Skeletal muscle tissue (tissue), 4 donors: ENCODE data around the gene ERC2. TPM values are rescaled to one million over a fixed set of nuclear protein-coding genes. Genes with fewer than 3 reads are reported as not detected.

Experiments used
- H3K27ac ChIP-seq: one replicate; pipeline ENCODE4 v1.7.0; 2013; ENCODE audit warnings: mild to moderate bottlenecking, low read depth, low read length, inconsistent platforms
- H3K27me3 ChIP-seq, 3 donors: one replicate each; pipeline ENCODE4 v1.7.0; 2013; ENCODE audit warnings: low read length in 3 of 3; ENCODE audit not compliant: control insufficient read depth in 3 of 3, insufficient read depth in 3 of 3
- H3K36me3 ChIP-seq, 3 donors: one replicate each; pipeline ENCODE4 v1.7.0; 2013; ENCODE audit warnings: low read length in 3 of 3; ENCODE audit not compliant: control insufficient read depth in 3 of 3, insufficient read depth in 3 of 3
- H3K4me1 ChIP-seq, 3 donors: one replicate each; pipeline ENCODE4 v1.7.0; 2013; ENCODE audit warnings: low read length in 3 of 3, mild to moderate bottlenecking in 3 of 3; ENCODE audit not compliant: control insufficient read depth in 3 of 3, insufficient read depth in 3 of 3
- H3K4me3 ChIP-seq, 3 donors: one replicate each; pipeline ENCODE4 v1.7.0; 2013; ENCODE audit warnings: low read length in 3 of 3
- H3K9ac ChIP-seq, 3 donors: one replicate each; pipeline ENCODE4 v1.7.0; 2013; ENCODE audit warnings: low read length in 3 of 3, mild to moderate bottlenecking in 3 of 3, moderate library complexity in 2 of 3, low read depth in 1 of 3
- H3K9me3 ChIP-seq, 3 donors: one replicate each; pipeline ENCODE4 v1.7.0; 2013; ENCODE audit warnings: low read length in 3 of 3; ENCODE audit not compliant: control insufficient read depth in 3 of 3
- total RNA-seq: library from RNA; depleted of rRNA; stranded (reverse); fragments of >200 nt; gene quantifications from one replicate; pipeline ENCODE4 v1.2.3, GENCODE V29; 2014
- donor health status: Osteomylitis.

The ERC2 gene
- total RNA-seq, 1 donor from 2014 or later, result 1.0 TPM

DNA sequence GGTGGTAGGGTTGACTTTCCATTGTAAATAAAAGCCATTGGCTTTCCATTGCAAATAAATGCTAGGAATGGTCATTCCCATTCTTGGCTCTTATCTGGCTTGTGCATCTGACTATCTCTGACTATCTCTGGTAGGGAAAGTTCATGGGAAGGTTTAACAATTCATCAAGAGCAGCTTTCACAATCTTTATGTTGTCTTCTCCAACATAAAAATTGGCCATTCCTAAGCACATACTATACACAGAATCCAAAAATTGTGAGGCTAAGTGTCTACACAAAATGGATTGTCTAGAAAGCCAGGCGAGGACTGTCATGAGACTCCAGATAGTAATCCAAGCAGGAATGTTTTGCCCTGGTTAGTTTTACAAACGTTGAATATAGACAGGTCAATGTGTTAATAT, 926.8 kb downstream of the ERC2 start:
- Histone ChIP-seq H3K27me3 (peaks cover 0 to 2% (median 0%) of the 10 kb centered on the region in 3 donors), H3K4me1 (no peaks in the 10 kb centered on the region), H3K27ac (no peak overlapping the region), H3K9ac (no peak overlapping the region), H3K36me3 (no peaks in the 10 kb centered on the region), H3K4me3 (no peak overlapping the region), H3K9me3 (no peaks in the 10 kb centered on the region)

DNA sequence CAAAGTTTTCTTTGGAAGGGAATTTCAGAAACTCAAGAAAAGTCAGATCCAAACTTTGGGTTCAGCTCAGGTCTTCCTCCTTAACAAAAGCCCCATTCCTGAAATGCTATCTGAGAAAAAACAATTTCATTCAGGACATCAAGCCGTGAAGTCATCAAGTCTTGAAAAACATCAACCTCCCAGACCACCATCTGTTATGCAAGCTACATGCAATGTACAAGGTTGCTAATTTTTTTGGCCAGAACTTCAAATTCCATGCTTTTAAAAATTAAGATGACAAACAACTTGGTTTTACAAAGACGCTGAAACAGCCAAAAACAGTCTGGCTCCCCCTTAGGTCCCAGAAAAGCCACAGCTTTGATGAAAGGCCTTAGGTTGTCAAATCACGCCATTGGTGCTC, 927.3 kb downstream of the ERC2 start:
- H3K4me1 ChIP-seq, result no peaks in the 10 kb centered on the region
- peaks cover 0 to 2% (median 0%) of the 10 kb centered on the region in 3 donors for H3K27me3 ChIP-seq
- H3K4me3 ChIP-seq, result no peak overlapping the region
- no peak overlapping the region for H3K27ac ChIP-seq
- H3K9me3 ChIP-seq, result no peaks in the 10 kb centered on the region
- H3K9ac ChIP-seq, result no peak overlapping the region
- H3K36me3 ChIP-seq, result no peaks in the 10 kb centered on the region

DNA sequence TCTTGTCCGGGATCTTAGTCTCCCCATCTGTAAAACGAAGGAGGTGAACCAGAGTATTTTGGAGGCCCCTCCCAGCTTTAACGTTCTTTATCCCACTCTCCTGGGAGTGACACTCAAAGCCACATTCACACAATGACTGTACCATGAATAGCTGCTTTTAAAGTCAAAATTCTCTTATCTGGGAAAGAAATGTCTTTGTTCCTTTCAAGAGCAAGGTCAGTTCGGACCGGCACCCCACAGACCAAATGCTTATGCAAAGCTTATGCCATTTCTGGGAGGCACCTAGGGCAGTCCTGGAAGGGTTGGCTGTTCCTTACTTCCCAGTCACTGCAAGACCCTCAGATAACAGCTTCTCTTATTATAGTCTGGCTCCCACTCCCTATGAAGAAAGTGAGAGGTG, 927.7 kb downstream of the ERC2 start:
- no peaks in the 10 kb centered on the region for H3K4me1 ChIP-seq
- no peaks in the 10 kb centered on the region for H3K9me3 ChIP-seq
- H3K27me3 ChIP-seq, result peaks cover 0 to 2% (median 0%) of the 10 kb centered on the region in 3 donors
- H3K4me3 ChIP-seq, result no peak overlapping the region
- H3K36me3 ChIP-seq, result no peaks in the 10 kb centered on the region
- no peak overlapping the region for H3K27ac ChIP-seq
- H3K9ac ChIP-seq, result no peak overlapping the region

DNA sequence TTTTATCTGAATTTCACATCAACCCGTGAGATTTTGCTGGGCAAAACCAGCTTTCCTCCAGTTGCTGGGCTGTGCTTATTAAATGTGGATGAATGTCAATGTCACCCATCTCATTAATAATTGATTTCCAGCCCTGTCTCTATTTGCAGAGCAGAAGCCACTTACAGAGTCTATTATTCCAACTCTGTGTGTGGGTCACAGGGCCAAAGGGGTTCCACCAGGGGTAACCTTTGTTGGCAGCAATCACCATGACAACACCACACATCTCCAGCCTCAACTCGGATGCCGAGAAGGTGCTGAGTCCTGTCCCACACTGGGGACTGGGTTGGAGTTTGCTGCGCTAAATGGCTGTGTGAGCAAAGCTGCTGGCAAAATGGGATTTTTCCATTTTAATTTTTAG, 930.1 kb downstream of the ERC2 start:
- H3K9ac ChIP-seq, result no peak overlapping the region
- H3K4me3 ChIP-seq, result no peak overlapping the region
- H3K4me1 ChIP-seq, result no peaks in the 10 kb centered on the region
- no peaks in the 10 kb centered on the region for H3K36me3 ChIP-seq
- H3K27ac ChIP-seq, result no peak overlapping the region
- no peaks in the 10 kb centered on the region for H3K27me3 ChIP-seq
- H3K9me3 ChIP-seq, result no peaks in the 10 kb centered on the region

DNA sequence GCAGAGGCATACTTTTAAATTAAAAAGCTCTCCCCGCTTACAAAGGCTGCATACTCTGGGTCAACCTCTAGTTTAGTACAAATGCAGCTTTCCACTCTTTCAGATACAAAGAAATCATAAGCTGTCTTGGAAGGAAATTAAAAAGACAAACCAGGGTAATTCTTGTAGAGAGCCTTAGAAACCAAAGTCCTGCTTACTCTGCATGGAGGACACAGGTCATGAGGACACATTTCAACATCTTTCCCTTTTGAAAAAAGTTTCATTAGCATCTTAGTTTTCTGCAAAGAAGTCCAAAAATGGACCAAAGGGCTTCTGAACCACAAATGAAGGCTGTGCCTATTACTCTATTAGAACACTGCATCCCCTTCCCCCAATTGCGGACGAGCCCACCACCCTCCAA, 930.7 kb downstream of the ERC2 start:
- Histone ChIP-seq H3K27me3 (no peaks in the 10 kb centered on the region), H3K4me3 (no peak overlapping the region), H3K27ac (no peak overlapping the region), H3K9ac (no peak overlapping the region), H3K36me3 (no peaks in the 10 kb centered on the region), H3K9me3 (no peaks in the 10 kb centered on the region), H3K4me1 (no peaks in the 10 kb centered on the region)

DNA sequence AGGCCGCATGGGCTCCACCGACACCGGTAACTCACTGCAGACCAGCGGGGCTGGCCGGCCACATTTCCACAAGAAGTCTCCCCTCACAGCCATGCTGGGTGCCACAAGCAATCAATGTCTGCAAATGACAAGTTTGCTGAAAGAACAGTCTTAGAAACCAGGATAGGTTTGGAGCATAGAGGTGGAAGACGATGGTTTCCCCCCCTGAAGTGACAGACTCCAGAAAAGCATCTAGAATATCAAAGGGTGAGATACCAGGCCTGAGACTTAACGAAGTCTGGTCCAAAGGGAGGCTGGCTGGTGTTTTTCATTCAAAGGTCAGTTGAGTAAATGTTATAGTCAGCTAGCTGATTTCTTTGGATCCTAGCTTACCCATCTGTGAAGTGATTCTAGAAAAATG, 931.1 kb downstream of the ERC2 start:
- H3K27ac ChIP-seq, result no peak overlapping the region
- H3K36me3 ChIP-seq, result no peaks in the 10 kb centered on the region
- H3K4me3 ChIP-seq, result no peak overlapping the region
- no peaks in the 10 kb centered on the region for H3K27me3 ChIP-seq
- H3K4me1 ChIP-seq, result no peaks in the 10 kb centered on the region
- no peaks in the 10 kb centered on the region for H3K9me3 ChIP-seq
- H3K9ac ChIP-seq, result no peak overlapping the region

DNA sequence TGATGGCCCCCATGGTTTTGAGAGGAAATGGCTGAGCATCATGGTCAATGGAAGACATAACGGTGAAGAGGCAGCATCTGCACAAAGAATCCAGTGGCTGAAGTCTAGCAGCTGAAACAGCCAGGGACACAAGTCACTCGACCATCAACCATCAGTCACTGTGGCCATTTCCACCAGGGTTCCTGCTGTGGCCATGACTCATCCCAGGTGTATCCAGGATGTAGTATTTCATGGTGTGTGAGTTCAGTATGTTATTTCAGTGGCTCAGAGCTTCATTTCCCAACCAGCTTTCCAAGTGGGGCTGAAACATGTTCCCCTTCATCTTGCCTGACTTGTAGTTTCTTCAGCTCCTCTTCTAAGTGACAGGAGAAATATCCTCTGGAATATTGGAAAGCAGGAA, 933.4 kb downstream of the ERC2 start:
- no peaks in the 10 kb centered on the region for H3K27me3 ChIP-seq
- no peaks in the 10 kb centered on the region for H3K4me1 ChIP-seq
- H3K9me3 ChIP-seq, result no peaks in the 10 kb centered on the region
- H3K9ac ChIP-seq, result no peak overlapping the region
- no peak overlapping the region for H3K27ac ChIP-seq
- H3K4me3 ChIP-seq, result no peak overlapping the region
- no peaks in the 10 kb centered on the region for H3K36me3 ChIP-seq

DNA sequence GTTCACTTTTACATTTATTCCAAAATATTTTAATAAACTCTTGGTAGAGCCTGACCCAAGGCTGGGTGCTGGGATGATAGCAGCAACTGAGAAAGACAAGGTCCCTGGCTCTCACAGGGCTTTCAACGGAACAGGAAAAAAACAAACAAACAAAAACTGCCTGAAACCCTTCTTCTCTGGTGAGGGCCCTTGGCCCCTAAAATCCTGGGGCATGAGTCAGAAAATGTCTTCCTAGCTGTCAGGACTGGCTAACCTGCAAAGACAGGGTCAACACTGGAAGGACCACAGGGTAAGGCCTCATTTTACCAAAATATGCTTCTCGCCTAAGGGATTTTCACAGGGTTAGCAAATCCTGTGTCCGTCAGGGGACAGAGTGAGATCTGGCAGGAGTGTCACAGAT, 935.5 kb downstream of the ERC2 start:
- no peak overlapping the region for H3K4me3 ChIP-seq
- H3K27ac ChIP-seq, result no peak overlapping the region
- no peaks in the 10 kb centered on the region for H3K36me3 ChIP-seq
- H3K9ac ChIP-seq, result no peak overlapping the region
- H3K27me3 ChIP-seq, result no peaks in the 10 kb centered on the region
- no peaks in the 10 kb centered on the region for H3K4me1 ChIP-seq
- no peaks in the 10 kb centered on the region for H3K9me3 ChIP-seq

DNA sequence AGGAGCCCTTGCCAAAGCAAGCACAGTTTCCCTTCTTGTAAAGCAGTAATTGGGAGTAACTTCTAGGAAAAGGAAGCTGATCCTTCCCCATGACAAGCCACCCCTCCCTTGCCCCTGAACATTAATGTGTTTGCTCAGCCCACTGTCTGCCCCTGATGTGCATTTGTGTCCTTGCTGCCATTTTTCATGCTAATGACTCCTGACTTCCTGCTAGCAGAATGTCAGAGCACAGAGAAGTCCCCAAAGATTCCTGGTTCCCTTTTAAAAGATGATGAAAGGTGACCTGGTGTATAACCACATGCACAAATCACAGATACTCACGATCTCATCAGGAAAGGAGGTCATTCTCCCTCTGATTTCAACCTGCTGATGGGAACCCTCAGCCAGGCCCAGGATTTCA, 936.9 kb downstream of the ERC2 start:
- Histone ChIP-seq H3K27me3 (no peaks in the 10 kb centered on the region), H3K4me1 (no peaks in the 10 kb centered on the region), H3K27ac (no peak overlapping the region), H3K9ac (no peak overlapping the region), H3K9me3 (no peaks in the 10 kb centered on the region), H3K4me3 (no peak overlapping the region), H3K36me3 (no peaks in the 10 kb centered on the region)

DNA sequence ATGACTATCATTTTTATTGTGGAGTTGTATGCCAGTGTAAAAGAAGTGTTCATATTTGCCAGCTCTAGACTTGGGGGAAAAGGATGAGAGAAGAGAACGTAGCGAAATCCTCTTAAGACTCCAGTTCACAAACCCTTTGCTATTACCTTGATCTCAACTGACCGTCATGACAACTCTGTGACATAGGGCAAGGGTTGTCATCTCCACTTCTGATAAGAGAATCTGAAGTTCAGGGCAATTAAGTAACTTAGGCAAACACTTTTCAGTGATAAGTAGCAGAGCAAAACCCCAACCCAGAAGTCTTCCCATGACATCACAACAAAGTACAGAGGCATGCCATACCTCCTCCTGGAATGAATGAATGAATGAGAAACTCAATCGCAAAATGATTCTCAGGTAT, 940.9 kb downstream of the ERC2 start:
- Histone ChIP-seq H3K9ac (no peak overlapping the region), H3K36me3 (no peaks in the 10 kb centered on the region), H3K9me3 (no peaks in the 10 kb centered on the region), H3K27me3 (no peaks in the 10 kb centered on the region), H3K4me3 (no peak overlapping the region), H3K4me1 (no peaks in the 10 kb centered on the region), H3K27ac (no peak overlapping the region)
